Liver (tissue), 3 donors: Measurements from ENCODE around the gene LRMDA.

Source experiments
- ATF3 ChIP-seq: IDR thresholded peaks from 2 replicates; pipeline ENCODE4 v1.6.1; 2016; ENCODE audit warnings: antibody characterized with exemption
- CTCF ChIP-seq: fragments of 150-350 bp; IDR thresholded peaks from 2 replicates; pipeline ENCODE4 v1.5.1; 2017; ENCODE audit warnings: improper control_type of control experiment, low read depth, low read length; ENCODE audit not compliant: missing input control
- EGR1 ChIP-seq, 2 donors: IDR thresholded peaks; 2 replicates each; pipeline ENCODE4 v1.6.1; 2016 to 2018; ENCODE audit warnings: antibody characterized with exemption in 2 of 2, low read depth in 2 of 2
- FOXA1 ChIP-seq: IDR thresholded peaks from 2 replicates; pipeline ENCODE4 v1.6.1; 2016; ENCODE audit warnings: antibody characterized with exemption
- HNF4G ChIP-seq: IDR thresholded peaks from 2 replicates; pipeline ENCODE4 v1.6.1; 2016; ENCODE audit warnings: antibody characterized with exemption
- MAX ChIP-seq: IDR thresholded peaks from 2 replicates; pipeline ENCODE4 v1.6.1; 2016; ENCODE audit warnings: antibody characterized with exemption
- RAD21 ChIP-seq, 2 donors: IDR thresholded peaks; 2 replicates each; pipeline ENCODE4 v1.6.1; 2016; ENCODE audit warnings: antibody characterized with exemption in 2 of 2, mild to moderate bottlenecking in 2 of 2
- REST ChIP-seq: IDR thresholded peaks from 2 replicates; pipeline ENCODE4 v1.6.1; 2016; ENCODE audit warnings: antibody characterized with exemption, mild to moderate bottlenecking
- TAF1 ChIP-seq: conservative IDR thresholded peaks from 2 replicates; pipeline ENCODE4 v1.6.1; 2016; ENCODE audit warnings: antibody characterized with exemption, mild to moderate bottlenecking
- YY1 ChIP-seq: IDR thresholded peaks from 2 replicates; pipeline ENCODE4 v1.6.1; 2016; ENCODE audit warnings: antibody characterized with exemption, mild to moderate bottlenecking
- donor health status: healthy.
- donor health status: healthy.

GRCh38 chr10:75632805-75633462, 201.5 kb downstream of the LRMDA start:
- no peak for TF ChIP-seq ATF3
- TF ChIP-seq CTCF, result no peak
- TF ChIP-seq REST, result no peak
- TF ChIP-seq EGR1 (IDR thresholded peaks at IDR 0.05; ENCODE audit: low read depth in 2 of 2), result no peak
- no peak for TF ChIP-seq TAF1
- TF ChIP-seq YY1, result no peak
- TF ChIP-seq FOXA1, result no peak
- no peak for TF ChIP-seq MAX
- TF ChIP-seq HNF4G, result no peak
- no peak for TF ChIP-seq RAD21 (IDR thresholded peaks at IDR 0.05)
